ENCODE measurements around the gene ZMAT5.

ZMAT5 gene

GRCh38 chr22:29750029-29750428, 16.8 kb downstream of the ZMAT5 start:
- no peak for TF ChIP-seq CTCF (IDR thresholded peaks at IDR 0.05; ENCODE audit: control insufficient read depth, insufficient read depth, low read depth, low read length, missing control alignments)
- H3K4me3 ChIP-seq (ENCODE audit: control insufficient read depth, low read depth, low read length) = no peak overlapping the region
- DNase-seq (ENCODE audit: low read depth) = no peak

- no peak overlapping the region for H3K4me3 ChIP-seq (ENCODE audit: control insufficient read depth, low read depth, low read length)
- no peak for DNase-seq (ENCODE audit: low read depth)
- no peak for TF ChIP-seq CTCF (IDR thresholded peaks at IDR 0.05; ENCODE audit: control insufficient read depth, insufficient read depth, low read depth, low read length, missing control alignments)
Observed at GRCh38 chr22:29748248-29748893, 18.4 kb downstream of the ZMAT5 start.

DNA sequence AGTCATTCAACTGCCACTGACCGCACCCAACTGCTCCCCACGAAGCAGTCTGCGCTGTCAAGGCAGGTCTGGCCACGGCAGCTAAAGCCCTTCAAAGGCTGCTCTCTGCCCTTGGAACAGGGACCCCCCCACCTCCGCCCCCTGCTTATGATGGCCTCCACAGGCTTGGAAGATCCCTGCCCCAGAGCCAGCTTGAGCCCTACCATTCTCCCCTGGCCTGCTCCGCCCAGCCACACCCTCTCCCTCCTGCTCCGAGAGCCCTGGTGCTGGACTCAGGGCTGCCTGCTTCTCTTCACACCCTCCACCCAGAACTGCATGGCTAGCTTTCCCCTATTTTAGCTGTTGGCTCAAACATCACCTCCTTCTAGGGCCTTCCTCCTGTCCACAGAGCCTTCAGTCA, 19.0 kb downstream of the ZMAT5 start:
- no peak overlapping the region for H3K4me3 ChIP-seq (ENCODE audit: control insufficient read depth, low read depth, low read length)
- no peak for TF ChIP-seq CTCF (IDR thresholded peaks at IDR 0.05; ENCODE audit: control insufficient read depth, insufficient read depth, low read depth, low read length, missing control alignments)
- DNase-seq (ENCODE audit: low read depth) = no peak

DNA sequence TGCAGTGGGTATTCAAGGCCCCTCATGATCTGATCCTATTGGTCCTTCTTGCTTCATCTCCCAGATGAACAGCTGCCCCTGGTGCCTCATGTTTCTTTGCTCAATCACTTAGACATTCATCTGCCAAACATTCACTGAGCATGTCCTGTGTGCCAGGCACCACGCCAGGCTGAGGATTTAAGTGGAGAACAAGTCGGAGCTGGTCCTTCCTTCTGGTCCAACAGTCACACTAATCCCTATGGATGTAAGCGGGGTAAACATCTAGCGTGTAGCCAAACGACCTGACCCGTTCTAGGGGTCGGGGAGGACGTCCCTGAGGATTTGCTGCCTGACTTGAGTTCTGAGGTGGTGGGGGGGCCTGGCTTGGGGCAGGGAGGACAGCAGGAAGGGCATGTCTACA, 21.9 kb downstream of the ZMAT5 start:
- DNase-seq (ENCODE audit: low read depth) = peak; percentile 49
- H3K4me3 ChIP-seq (ENCODE audit: control insufficient read depth, low read depth, low read length) = no peak overlapping the region
- no peak for TF ChIP-seq CTCF (IDR thresholded peaks at IDR 0.05; ENCODE audit: control insufficient read depth, insufficient read depth, low read depth, low read length, missing control alignments)

- DNase-seq (ENCODE audit: low read depth) = no peak
- no peak overlapping the region for H3K4me3 ChIP-seq (ENCODE audit: control insufficient read depth, low read depth, low read length)
- no peak for TF ChIP-seq CTCF (IDR thresholded peaks at IDR 0.05; ENCODE audit: control insufficient read depth, insufficient read depth, low read depth, low read length, missing control alignments)
Observed at GRCh38 chr22:29742326-29742725, 24.5 kb downstream of the ZMAT5 start.

- no peak overlapping the region for H3K4me3 ChIP-seq (ENCODE audit: control insufficient read depth, low read depth, low read length)
- no peak for TF ChIP-seq CTCF (IDR thresholded peaks at IDR 0.05; ENCODE audit: control insufficient read depth, insufficient read depth, low read depth, low read length, missing control alignments)
Observed at GRCh38 chr22:29741926-29742325, 24.9 kb downstream of the ZMAT5 start.

GRCh38 chr22:29740216-29740615, 26.6 kb downstream of the ZMAT5 start:
- H3K4me3 ChIP-seq (ENCODE audit: control insufficient read depth, low read depth, low read length) = no peak overlapping the region
- TF ChIP-seq CTCF (IDR thresholded peaks at IDR 0.05; ENCODE audit: control insufficient read depth, insufficient read depth, low read depth, low read length, missing control alignments) = no peak
- no peak for DNase-seq (ENCODE audit: low read depth)

More at GRCh38 chr22:29741926-29742325, 24.9 kb downstream of the ZMAT5 start:
- DNase-seq (ENCODE audit: low read depth) = no peak
